Activated naive CD4-positive, alpha-beta T cell treated with anti-CD3 and anti-CD28 coated beads for 36 hours (primary cell): Measurements from ENCODE around the gene MYO10. TPM values are rescaled to one million over a fixed set of nuclear protein-coding genes. Genes with fewer than 3 reads are reported as not detected.
"Not testable (repeated sequence)": the region's sequence is repeated elsewhere in the genome, so short reads cannot be mapped to it uniquely, and the experiment has no call there.

Experiments used
- CTCF ChIA-PET: fragments of 350-600 bp; sonication (Branson Sonifier 250); formaldehyde crosslinking; loops from one replicate; lab custom pipeline; 2021; ENCODE audit warnings: antibody characterized with exemption; lab: Charles Lee
- DNase-seq: peaks from one replicate; pipeline ENCODE4 v3.0.0-alpha.2; 2020
- H3K27ac Mint-ChIP-seq: one replicate; pipeline ENCODE4 v1.8.0; 2021; ENCODE audit warnings: mild to moderate bottlenecking, mixed read lengths
- H3K27me3 Mint-ChIP-seq: one replicate; pipeline ENCODE4 v1.8.0; 2021; ENCODE audit warnings: low read depth, mixed read lengths
- H3K36me3 Mint-ChIP-seq: one replicate; pipeline ENCODE4 v1.8.0; 2021; ENCODE audit warnings: low read depth, mixed read lengths
- H3K4me1 Mint-ChIP-seq: one replicate; pipeline ENCODE4 v1.8.0; 2021; ENCODE audit warnings: low read depth, mixed read lengths
- H3K4me3 Mint-ChIP-seq: one replicate; pipeline ENCODE4 v1.8.0; 2021; ENCODE audit warnings: mild to moderate bottlenecking, moderate library complexity, mixed read lengths
- H3K9me3 Mint-ChIP-seq: one replicate; pipeline ENCODE4 v1.8.0; 2021; ENCODE audit warnings: mixed read lengths
- intact Hi-C: fragments of 100-400 bp; cut with micrococcal nuclease; formaldehyde crosslinking; loops from one replicate; pipeline ENCODE4 v1.15.1; 2023
- total RNA-seq, 2 experiments: library from RNA; stranded (reverse); gene quantifications; one replicate each; pipeline ENCODE4 v1.2.3, GENCODE V29; 2021

MYO10 gene
- total RNA-seq, 2 experiments from 2014 or later, result 0.05 to 0.27 TPM

DNA sequence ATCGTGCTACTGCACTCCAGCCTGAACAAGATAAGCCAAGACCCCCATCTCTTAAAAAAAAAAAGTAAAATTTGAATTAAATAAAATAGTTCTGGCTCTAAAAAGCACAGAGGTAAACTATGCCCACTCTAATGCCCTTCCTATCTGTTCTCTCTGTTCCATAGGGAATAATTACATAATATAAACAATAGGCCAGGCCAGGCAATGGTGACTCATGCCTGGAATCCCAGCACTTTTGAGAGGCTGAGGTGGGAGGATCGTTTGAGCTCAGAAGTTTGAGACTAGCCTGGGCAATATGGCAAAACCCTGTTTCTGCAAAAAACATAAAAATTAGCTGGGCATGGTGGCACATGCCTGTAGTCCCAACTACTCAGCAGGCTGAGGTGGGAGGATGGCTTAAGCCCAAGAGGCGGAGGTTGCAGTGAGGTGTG, 47.4 kb downstream of the MYO10 start:
- H3K27ac Mint-ChIP-seq, result no peak overlapping the region

DNA sequence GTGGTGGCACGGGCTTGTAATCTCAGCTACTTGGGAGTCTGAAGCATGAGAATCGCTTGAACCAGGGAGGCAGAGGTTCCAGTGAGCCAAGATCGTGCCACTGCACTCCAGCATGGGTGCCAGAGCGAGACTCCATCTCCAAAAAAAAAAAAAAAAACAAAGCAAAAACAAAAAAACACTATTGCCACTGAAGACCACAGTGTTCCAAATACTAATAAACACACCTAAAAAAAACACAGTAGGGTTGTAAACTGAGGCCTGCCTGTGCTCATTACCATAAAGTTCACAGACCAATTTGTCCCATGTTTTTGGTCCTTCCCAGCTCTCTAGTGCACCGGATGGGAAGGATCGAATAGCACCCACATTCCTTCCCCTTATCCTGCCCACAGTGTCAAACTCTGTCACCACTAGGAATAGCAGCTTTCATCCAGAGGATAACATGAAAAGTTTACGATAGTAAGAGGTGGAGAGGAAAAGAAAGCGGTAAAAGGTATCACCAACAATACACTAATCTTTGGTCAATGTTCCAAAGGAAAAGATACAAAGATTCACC, 49.2 kb downstream of the MYO10 start:
- no peaks in the 10 kb centered on the region for H3K9me3 Mint-ChIP-seq
- H3K36me3 Mint-ChIP-seq, result no peaks in the 10 kb centered on the region
- CTCF ChIA-PET, result no interaction called here
- H3K27me3 Mint-ChIP-seq, result peaks cover 2% of the 10 kb centered on the region
- H3K4me3 Mint-ChIP-seq, result no peak overlapping the region
- intact Hi-C loops, result no loop called here
- no peak overlapping the region for H3K27ac Mint-ChIP-seq
- DNase-seq, result no peak
- H3K4me1 Mint-ChIP-seq, result no peaks in the 10 kb centered on the region

More for the DNA sequence above, 47.4 kb downstream of the MYO10 start:
- CTCF ChIA-PET, result no interaction called here
- no peak overlapping the region for H3K4me3 Mint-ChIP-seq
- intact Hi-C loops, result no loop called here
- H3K36me3 Mint-ChIP-seq, result no peaks in the 10 kb centered on the region
- no peaks in the 10 kb centered on the region for H3K9me3 Mint-ChIP-seq
- H3K27me3 Mint-ChIP-seq, result peaks cover 2% of the 10 kb centered on the region
- DNase-seq, result no peak
- no peaks in the 10 kb centered on the region for H3K4me1 Mint-ChIP-seq

DNA sequence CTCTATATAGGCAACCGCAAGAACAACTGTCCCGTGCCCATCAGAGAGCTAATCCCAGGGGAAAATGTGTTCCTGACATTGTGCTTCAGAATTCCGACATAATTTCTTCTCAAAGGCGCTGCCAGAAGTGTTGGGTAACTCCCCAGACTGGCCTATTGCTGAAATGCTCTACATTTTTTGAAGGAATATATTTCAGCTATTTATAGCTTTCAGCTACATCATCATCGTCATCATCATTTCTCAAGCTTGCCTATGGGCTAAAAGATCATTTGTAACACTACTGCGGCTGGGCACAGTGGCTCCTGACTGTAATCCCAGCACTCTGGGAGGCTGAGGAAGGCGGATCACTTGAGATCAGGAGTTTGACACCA, 49.7 kb downstream of the MYO10 start:
- intact Hi-C loops, result no loop called here
- no peaks in the 10 kb centered on the region for H3K4me1 Mint-ChIP-seq
- CTCF ChIA-PET, result no interaction called here
- H3K9me3 Mint-ChIP-seq, result no peaks in the 10 kb centered on the region
- DNase-seq, result no peak
- H3K4me3 Mint-ChIP-seq, result no peak overlapping the region
- peaks cover 2% of the 10 kb centered on the region for H3K27me3 Mint-ChIP-seq
- no peak overlapping the region for H3K27ac Mint-ChIP-seq
- no peaks in the 10 kb centered on the region for H3K36me3 Mint-ChIP-seq

DNA sequence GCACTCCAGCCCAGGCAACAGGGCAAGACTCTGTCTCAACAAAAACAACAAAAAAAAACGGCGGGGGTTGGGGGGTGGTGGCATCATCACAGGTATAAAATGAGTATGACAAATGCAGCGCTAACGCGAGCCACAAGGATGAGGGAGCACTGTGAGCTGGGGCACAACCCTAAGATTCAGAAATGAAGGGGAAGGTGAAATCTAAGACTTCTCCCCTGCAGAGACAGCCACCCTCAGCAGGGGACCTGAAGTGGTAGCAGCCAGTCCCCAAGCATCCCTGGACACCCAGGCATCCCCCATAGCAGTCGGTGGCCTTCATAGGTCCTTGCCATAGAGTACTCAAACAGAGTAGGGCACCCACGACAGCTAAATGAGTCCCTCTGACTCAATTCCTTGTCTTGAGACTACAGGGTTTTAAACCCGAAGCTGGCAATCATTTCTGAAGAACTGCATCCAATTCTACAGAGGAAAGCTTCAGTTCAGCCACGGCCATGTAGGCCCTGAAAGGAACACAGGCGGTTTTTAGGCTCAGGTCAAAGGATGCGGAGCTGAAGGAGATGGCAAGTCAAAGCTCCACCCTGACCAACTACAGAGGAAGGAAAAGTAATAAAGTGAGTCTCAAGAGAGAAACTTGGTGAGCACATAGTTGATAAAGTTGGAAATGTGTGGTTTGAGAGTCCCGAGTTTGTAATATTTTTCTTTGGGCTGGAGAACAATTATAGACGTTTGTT, 50.3 kb downstream of the MYO10 start:
- no peak overlapping the region for H3K27ac Mint-ChIP-seq
- no peak overlapping the region for H3K4me3 Mint-ChIP-seq
- no peaks in the 10 kb centered on the region for H3K4me1 Mint-ChIP-seq
- DNase-seq, result no peak
- intact Hi-C loops, result no loop called here
- CTCF ChIA-PET, result no interaction called here
- peaks cover 2% of the 10 kb centered on the region for H3K27me3 Mint-ChIP-seq
- H3K36me3 Mint-ChIP-seq, result no peaks in the 10 kb centered on the region
- H3K9me3 Mint-ChIP-seq, result no peaks in the 10 kb centered on the region

DNA sequence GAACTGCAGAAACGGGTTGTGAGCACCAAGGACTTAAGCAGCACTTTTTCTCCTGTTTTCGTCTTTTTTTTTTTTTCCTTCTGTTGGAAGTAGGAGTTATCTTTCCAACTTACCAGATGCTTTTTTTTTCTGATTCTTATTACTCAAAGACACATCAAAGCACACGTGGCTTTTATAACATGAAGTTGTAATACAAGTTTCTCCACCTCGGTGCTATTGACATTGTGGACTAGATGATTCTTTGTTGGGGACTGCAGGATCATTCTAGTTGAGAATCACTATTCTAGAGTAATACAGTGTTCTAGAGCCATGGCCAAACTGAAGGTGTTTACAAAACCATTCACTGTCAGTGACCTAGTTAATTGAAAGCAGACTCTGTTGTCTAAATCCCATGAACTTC, 51.5 kb downstream of the MYO10 start:
- CTCF ChIA-PET, result no interaction called here
- no peak overlapping the region for H3K27ac Mint-ChIP-seq

DNA sequence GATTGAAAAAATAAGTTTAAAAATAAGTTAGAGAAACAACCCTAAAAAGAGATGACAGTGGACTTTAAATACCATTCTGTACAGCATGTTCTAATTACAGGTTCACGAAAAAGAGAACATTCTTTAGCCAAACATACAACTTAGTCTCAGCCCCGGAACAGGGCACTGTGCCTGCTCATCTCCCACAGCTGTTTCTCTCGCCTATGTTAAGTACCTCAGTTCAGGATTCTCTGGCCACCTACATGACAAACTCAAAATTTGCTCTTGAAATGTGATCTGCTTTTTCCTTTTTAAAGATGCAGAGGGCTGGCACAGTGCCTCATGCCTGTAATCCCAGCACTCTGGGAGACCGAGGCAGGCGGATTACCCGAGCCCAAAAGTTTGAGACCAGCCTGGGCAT, 52.3 kb downstream of the MYO10 start:
- DNase-seq, result no peak
- no peak overlapping the region for H3K27ac Mint-ChIP-seq
- H3K27me3 Mint-ChIP-seq, result peaks cover 2% of the 10 kb centered on the region
- intact Hi-C loops, result no loop called here
- no peaks in the 10 kb centered on the region for H3K4me1 Mint-ChIP-seq
- H3K9me3 Mint-ChIP-seq, result no peaks in the 10 kb centered on the region
- H3K36me3 Mint-ChIP-seq, result no peaks in the 10 kb centered on the region
- CTCF ChIA-PET, result no interaction called here
- no peak overlapping the region for H3K4me3 Mint-ChIP-seq

More for the DNA sequence above, 51.5 kb downstream of the MYO10 start:
- H3K9me3 Mint-ChIP-seq, result no peaks in the 10 kb centered on the region
- H3K27me3 Mint-ChIP-seq, result peaks cover 2% of the 10 kb centered on the region
- intact Hi-C loops, result no loop called here
- H3K4me1 Mint-ChIP-seq, result no peaks in the 10 kb centered on the region
- no peaks in the 10 kb centered on the region for H3K36me3 Mint-ChIP-seq
- H3K4me3 Mint-ChIP-seq, result no peak overlapping the region
- no peak for DNase-seq

DNA sequence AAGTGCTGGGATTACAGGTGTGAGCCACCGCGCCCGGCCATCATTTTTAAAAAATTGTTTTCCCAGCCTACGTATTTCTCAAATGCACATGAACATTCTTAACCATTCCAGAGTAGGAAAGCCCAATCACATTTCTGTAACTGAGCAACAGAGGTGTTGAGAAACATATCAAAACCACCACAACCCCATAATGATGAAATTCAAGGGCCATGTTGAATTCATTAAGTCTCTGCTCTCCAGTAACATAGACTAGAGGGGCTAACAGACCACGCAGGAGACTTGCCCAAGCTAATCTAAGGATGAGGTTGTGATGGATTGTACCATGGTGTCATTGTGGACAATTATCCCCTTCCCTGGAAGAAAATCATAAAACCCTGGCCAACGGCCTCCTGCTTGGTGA, 52.9 kb downstream of the MYO10 start:
- H3K27ac Mint-ChIP-seq, result no peak overlapping the region
- no peaks in the 10 kb centered on the region for H3K9me3 Mint-ChIP-seq
- no peaks in the 10 kb centered on the region for H3K36me3 Mint-ChIP-seq
- no peak for DNase-seq
- intact Hi-C loops, result no loop called here
- peaks cover 2% of the 10 kb centered on the region for H3K27me3 Mint-ChIP-seq
- no peak overlapping the region for H3K4me3 Mint-ChIP-seq
- H3K4me1 Mint-ChIP-seq, result no peaks in the 10 kb centered on the region
- CTCF ChIA-PET, result no interaction called here

DNA sequence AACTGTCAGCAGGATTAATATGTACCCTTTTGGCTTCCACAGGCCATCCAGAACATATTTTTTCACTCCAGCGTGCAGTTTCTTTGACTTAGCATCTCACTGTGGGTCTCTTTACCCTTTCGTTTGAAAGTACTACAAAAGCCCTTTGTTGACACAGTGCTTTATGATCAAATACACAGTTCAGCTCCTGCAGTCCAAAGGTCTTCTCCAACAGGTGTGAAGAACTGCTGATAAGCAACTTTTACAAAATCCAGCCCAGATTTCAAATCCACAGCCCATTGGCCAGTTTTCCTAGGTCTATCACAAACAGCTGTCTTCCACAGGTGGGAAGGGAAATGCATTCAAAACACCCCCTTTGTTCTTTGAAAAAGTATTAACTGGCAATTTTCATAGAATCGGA, 54.8 kb downstream of the MYO10 start:
- CTCF ChIA-PET, result no interaction called here

DNA sequence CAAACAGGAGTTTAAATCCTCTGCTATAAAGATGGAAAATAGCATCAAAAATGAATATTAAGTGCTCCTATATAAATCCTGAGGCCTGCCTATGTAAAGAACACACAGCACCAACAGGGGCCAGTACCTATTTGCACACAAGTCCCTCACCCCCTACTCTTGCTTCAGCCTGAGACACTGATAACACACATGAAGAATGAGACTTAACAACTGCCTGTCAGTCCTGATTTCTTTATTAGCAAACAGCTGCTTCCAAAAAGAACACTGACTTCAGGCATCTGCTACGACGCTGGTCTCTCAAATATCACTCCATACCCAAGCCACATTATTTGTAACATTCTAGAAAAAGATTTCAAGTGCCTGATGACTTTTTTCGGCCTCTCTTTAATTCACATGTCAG, 55.5 kb downstream of the MYO10 start:
- Mint-ChIP-seq H3K9me3 (no peaks in the 10 kb centered on the region), H3K4me1 (no peaks in the 10 kb centered on the region), H3K27ac (no peak overlapping the region), H3K4me3 (no peak overlapping the region), H3K27me3 (no peaks in the 10 kb centered on the region), H3K36me3 (no peaks in the 10 kb centered on the region)
- DNase-seq, result no peak
- CTCF ChIA-PET, result no interaction called here
- intact Hi-C loops, result no loop called here

More for the DNA sequence above, 54.8 kb downstream of the MYO10 start:
- no peak overlapping the region for H3K4me3 Mint-ChIP-seq
- H3K27me3 Mint-ChIP-seq, result no peaks in the 10 kb centered on the region
- no peak overlapping the region for H3K27ac Mint-ChIP-seq
- no peaks in the 10 kb centered on the region for H3K4me1 Mint-ChIP-seq
- no peaks in the 10 kb centered on the region for H3K9me3 Mint-ChIP-seq
- no peaks in the 10 kb centered on the region for H3K36me3 Mint-ChIP-seq
- DNase-seq, result no peak
- intact Hi-C loops, result no loop called here

DNA sequence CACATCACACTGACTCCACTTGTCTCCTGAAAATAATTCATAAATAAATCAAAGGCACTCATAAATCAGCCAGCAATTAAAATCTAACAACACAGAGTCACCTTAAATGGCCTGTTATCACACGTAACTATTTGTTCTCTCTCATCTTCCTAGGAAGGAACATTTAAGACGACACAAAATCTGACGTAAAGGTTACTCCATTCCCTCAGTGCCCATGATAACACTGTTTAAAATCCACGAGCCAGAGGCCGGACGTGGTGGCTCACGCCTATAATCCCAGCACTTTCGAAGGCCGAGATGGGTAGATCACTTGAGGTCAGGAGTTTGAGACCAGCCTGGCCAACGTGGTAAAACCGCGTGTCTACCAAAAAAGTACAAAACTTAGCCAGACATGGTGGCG, 56.4 kb downstream of the MYO10 start:
- peaks cover under 1% of the 10 kb centered on the region for H3K9me3 Mint-ChIP-seq
- intact Hi-C loops, result no loop called here
- CTCF ChIA-PET, result no interaction called here

DNA sequence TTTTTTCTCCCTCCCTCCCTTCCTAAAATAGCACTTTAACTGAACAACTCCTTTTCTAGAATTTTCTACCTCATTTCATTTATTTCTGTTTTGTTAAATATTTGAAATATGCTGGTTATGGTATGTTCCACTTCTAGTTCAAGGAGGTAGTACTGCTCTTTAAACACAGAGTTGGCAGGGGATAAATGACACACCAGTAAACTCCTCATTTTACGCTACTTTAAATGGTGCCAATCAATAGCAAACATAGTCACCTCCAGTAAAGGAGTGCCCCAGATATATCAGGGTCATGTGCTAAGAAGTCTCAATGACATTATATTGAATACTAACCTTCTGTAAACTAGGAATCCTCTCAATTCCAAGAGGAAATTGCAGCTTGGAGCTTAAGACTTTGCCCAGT, 56.9 kb downstream of the MYO10 start:
- CTCF ChIA-PET, result no interaction called here
- Mint-ChIP-seq H3K4me3 (no peak overlapping the region), H3K4me1 (no peaks in the 10 kb centered on the region), H3K36me3 (no peaks in the 10 kb centered on the region), H3K27ac (no peak overlapping the region), H3K27me3 (no peaks in the 10 kb centered on the region), H3K9me3 (peaks cover 5% of the 10 kb centered on the region)
- intact Hi-C loops, result no loop called here
- no peak for DNase-seq

More for the DNA sequence above, 56.4 kb downstream of the MYO10 start:
- no peak overlapping the region for H3K27ac Mint-ChIP-seq
- H3K36me3 Mint-ChIP-seq, result no peaks in the 10 kb centered on the region
- no peak for DNase-seq
- no peak overlapping the region for H3K4me3 Mint-ChIP-seq
- H3K27me3 Mint-ChIP-seq, result no peaks in the 10 kb centered on the region
- no peaks in the 10 kb centered on the region for H3K4me1 Mint-ChIP-seq

DNA sequence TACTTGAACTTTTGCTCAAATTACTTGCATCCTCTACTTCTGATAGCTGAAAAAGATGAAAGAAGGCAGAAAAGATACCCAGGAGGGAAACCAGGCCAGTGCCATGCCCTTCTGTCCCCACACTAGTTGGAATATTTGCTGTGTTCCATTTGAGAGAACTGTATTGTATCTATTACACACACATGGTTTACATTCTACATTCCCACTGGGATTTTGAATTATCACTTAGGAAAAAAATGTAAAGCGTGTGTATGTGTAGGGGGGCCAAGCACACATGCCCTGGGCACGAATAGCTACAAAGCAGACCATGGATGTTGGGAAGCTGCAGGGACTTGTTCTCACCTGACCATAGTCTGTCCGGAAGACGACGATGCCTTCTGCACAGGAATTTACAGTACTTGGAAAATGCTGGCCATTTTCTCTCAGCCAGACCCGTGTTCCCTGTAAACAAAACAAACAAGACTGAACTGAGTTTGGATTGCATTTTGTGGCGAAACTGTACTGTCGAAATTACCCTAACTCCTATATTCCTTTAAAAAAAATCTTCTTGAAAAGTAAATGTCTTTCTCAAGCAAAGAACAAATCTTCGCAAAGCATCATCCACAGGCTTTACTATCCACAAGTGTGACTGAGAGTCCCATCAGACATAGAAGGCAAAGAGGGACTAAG, 58.7 kb downstream of the MYO10 start:
- H3K27me3 Mint-ChIP-seq, result no peaks in the 10 kb centered on the region
- H3K4me3 Mint-ChIP-seq, result no peak overlapping the region
- CTCF ChIA-PET, result no interaction called here

DNA sequence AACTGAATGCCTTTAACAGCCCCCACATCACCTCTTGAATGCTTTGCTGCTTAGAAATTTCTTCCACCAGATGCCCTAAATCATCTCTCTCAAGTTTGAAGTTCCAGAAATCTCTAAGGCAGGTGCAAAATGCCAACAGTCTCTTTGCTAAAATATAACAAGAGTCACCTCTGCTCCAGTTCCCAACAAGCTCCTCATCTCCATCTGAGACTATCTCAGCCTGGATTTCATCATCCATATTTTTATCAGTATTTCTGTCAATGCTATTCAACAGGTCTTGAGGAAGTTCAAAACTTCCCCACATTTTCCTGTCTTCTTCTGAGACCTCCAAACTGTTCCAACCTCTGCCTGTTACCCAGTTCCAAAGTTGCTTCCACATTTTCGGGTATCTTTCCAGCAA, 61.7 kb downstream of the MYO10 start:
- H3K9me3 Mint-ChIP-seq, H3K4me1 Mint-ChIP-seq, H3K27ac Mint-ChIP-seq, CTCF ChIA-PET, DNase-seq, intact Hi-C loops, H3K36me3 Mint-ChIP-seq, H3K4me3 Mint-ChIP-seq, H3K27me3 Mint-ChIP-seq: not testable (repeated sequence)

More for the DNA sequence above, 58.7 kb downstream of the MYO10 start:
- Mint-ChIP-seq H3K36me3 (no peaks in the 10 kb centered on the region), H3K9me3 (peaks cover 5% of the 10 kb centered on the region), H3K4me1 (no peaks in the 10 kb centered on the region), H3K27ac (no peak overlapping the region)
- no peak for DNase-seq
- intact Hi-C loops, result no loop called here
